Measurements from ENCODE around the gene AGMO.

Gene AGMO

DNA sequence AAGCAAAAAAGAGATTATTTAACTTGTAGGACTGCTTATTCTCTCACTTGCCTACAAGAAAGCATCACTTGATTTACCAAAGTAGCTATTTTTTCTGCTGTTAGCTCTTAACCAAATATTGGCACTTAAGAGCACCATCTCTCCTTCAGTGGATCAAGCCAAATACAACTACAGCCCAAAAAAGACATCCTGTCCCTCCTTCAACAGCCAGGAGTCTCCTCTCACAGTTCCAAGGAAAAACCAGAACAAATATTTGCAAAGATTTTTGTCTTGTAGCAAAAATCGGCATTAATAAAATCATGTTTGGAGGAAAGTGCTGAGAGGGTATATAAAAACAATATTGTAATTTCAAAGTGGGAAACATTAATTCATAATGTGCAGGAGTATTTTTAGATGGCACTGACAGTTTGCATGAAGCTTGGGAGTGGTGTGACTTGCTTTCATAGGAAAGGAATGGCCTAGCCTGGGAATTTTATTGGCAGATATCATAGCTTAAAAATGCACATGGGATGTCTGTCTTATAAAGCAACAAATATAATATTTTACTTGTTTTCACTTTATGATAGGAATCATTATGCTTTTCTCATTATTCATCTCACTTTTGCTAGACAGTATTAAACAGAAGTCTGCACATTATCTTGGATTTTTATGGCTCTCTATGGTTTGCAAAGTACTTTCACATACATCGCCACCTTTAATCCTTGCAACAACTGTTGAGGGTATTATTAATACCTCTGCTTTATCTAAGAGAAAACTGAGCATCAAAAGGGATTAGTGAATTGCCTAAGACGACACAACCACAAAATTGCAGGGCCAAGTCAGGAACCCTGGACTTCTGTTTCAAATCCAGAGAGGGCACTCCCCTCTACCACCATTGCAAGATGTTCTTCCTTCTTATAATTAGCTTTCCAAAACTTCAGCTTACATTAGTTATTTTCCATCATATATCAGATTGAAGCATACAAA lies 103.5 kb downstream of the AGMO start:
- no peak for DNase-seq (ENCODE audit: low spot score)

DNA sequence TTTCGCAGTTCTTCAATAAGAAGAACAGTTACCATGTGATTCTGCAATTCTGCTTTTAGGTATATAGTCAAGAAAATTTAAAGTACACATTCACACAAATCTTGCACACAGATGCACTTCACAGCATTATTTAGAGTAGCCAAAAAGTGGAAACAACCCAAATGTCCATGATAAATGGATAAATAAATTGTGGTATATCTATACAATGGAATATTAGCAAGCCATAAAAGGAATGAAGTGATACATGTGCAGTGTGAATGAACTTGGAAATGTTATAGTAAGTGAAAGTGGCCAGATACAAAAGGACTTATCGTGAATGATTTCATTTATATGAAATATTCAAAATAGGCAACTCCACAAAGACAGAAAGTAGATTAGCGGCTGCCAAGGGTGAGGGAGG lies 109.1 kb downstream of the AGMO start:
- no peak for DNase-seq (ENCODE audit: low spot score)

DNA sequence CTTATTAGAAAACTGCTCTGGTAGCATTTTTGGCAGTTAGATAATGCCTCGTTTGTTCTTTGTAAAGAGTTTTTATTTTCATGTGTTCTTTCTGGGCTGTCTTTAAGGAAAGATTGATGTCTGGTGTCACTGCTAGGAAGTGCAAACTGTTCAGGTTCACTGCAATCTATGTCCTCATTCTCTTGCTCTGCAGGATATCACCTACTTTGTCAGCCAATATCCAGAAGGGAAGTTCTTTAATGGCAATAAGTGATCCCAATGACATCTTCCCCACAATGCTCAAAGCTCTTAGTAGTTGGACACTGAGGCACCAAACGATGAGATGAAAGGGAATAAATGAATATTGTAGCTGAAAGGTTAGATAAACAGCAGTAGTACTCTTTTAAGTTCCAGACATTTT lies 115.1 kb downstream of the AGMO start:
- no peak for DNase-seq (ENCODE audit: low spot score)

DNA sequence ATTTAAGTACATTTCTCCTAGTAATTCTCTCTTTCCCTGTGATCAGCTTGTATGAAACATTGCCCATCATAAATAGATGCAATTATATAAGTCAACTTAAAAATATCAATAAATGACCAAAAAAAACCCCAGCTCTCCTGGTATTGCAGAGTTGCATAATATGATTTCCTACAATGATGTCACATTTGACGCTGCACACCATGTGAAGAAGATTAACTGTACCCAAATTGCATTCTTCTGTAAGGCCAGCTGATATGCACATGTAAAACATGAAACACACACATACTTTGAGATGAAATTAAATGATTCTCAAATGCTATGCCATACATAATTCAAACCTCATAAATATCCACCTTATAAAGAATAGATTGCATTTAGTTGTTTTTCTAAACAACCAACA lies 115.5 kb downstream of the AGMO start:
- no peak for DNase-seq (ENCODE audit: low spot score)

DNA sequence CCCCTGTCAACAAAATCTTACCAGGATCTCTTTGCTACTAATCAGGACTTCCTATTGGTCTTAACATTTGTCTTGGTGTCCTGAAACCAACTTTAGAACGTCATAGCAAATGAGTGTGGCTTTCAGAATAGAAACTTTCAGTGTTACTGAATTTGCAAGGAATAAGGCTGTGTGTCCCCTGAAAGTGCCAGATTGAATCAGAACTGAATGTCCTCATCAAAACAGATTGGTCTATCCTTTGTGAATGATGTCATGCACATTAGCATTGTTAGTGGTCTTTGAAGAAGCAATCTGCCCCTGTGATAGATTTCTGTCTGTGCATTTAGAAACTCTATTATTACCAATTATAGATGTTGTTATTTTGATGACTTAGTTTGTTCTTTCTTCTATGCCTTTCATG lies 119.9 kb downstream of the AGMO start:
- DNase-seq (ENCODE audit: low spot score): no peak

DNA sequence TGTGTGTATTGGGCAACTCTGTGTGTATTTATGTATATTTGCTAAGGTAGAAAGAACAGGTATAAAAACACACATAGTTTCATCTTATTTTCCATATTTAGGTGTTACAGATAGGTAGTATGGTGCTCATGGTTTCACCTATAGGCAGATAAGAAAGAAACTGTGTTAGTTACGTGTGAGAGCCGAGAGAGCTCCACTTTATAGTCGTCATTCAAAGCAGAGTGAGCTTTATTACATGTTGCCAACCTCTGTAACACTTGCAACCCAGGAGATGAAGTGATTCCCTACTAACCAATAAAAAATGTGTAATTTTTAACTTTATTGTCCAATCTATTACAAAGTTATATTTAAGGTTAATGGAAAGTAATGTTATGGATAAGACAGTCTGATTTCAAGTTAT lies 121.3 kb downstream of the AGMO start:
- DNase-seq (ENCODE audit: low spot score): no peak

GRCh38 chr7:15439853-15440252 lies 122.0 kb downstream of the AGMO start:
- DNase-seq (ENCODE audit: low spot score): no peak

DNA sequence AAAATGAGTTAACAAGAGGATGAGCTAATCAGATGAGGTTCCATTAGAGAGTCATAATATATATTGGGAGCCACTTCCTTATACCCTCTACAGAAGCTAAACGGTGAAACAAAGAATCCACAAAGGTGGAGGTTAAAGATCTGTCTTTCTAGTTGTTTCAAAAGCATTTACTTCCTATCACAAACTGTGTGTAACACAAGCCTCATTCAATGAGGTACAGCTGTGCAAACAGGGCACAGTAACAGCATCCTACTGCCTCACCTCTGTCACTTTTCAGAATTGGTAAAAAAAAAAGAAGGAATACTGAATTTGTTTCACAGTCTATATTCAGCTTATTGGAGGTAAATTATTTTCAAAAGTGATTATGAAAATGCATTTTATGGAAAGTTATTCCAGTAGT lies 128.7 kb downstream of the AGMO start:
- no peak for DNase-seq (ENCODE audit: low spot score)

DNA sequence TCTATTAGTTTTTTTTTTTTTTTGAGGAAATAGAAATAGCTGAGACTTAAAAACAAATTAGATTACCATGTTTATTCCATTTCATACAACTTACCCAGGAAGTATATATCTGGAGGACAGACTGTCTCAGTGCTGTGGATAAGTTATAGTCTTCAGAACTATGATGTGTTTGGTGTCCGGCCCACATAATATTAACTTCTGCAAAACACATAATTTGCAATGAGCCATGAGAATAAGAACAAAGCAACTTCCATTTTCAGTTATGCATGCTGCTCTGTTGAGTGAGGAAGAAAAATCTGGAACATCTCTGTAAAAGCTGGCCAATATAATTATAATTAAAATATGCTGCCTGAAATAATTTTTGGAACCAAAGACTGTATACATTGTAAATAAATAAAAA lies 130.9 kb downstream of the AGMO start:
- DNase-seq (ENCODE audit: low spot score): no peak

DNA sequence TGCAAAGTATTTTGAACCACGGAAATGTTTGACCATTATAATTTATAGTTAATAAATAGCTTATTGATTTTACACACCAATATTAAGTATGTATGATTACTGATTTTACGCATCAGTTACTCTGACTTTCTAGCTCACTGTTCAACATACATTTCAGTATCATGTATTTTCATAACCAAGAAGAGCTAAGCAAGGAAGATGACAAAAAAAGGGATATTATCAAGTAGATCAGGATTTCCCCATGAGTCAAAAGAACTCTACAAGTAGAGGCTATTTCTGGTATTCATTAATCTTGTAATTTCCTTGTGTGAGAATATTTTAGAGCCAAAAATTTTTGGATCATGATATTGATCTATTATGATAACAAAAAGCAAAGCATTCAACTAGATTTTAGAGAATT lies 131.6 kb downstream of the AGMO start:
- DNase-seq (ENCODE audit: low spot score): no peak

DNA sequence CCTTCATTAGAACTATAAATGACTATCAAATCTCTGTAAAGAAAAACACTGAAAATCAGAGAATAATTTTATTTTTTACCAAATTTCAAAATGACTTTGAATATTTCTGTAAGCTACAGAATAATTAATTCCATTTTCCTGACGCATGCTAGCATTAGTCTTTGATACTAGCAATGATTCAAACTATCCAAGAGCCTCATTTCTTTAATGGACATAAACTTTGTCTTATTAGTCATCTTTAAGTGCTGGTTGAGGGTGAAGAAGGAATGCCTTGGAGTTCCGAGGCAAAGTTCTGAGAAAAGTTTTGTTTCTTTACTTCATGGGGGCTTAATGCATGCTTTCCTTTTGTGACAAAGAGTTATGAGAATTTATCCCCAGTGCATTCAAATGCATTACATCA lies 137.3 kb downstream of the AGMO start:
- no peak for DNase-seq (ENCODE audit: low spot score)

DNA sequence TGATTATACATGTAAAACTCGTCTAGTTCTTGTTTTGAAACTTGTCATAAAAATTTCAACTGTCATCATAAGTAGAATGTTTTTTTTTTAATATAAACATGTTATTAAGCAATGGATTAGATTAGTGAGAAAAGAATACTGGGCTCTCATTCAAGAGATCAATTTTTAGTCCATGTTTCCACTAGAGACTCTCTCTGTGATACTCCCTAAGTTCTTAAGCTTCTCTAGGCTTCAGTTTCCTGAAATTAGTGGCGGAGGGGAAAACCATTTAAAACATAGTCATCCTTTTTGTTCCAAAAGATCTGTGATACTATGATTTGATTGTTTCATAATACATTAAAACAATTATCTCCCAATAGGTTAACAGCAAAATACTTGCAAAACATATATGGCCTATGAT lies 142.2 kb downstream of the AGMO start:
- no peak for DNase-seq (ENCODE audit: low spot score)

- no peak for DNase-seq (ENCODE audit: low spot score)
Observed at GRCh38 chr7:15418264-15418663, 143.6 kb downstream of the AGMO start.

DNA sequence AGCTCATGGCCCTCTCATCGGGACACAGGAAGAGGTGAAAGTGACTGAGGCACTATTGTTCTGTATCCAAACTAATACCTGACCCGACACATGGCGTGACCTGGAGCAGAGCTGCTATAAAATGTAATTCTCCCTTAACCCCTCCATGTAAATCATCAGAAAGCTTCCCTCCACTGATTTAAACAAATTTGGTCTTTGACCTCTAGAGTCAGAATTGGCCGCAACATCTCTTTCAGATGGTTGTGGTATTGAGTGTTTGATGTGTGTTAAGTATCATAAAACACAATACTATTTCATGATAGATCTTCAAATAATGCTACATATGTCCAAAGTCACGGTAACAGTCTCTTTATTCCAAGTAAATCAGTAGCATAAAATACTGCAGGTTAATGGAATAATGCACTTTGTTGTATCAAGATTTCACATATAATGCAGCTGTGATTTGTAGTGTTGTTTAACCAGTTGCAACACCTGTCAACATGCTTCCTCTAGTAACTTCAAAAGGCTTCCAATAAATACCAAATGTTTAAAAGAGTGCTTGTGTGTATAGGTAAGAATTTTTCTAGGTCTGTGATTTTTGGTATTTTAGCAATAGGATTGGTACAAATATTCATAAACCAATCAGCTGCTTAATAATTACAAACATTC lies 144.3 kb downstream of the AGMO start:
- DNase-seq (ENCODE audit: low spot score): no peak

- no peak for DNase-seq (ENCODE audit: low spot score)
Observed at GRCh38 chr7:15411019-15411418, 150.8 kb downstream of the AGMO start.

- DNase-seq (ENCODE audit: low spot score): no peak
Observed at GRCh38 chr7:15407910-15408309, 153.9 kb downstream of the AGMO start.

GRCh38 chr7:15403751-15404150 lies 158.1 kb downstream of the AGMO start:
- no peak for DNase-seq (ENCODE audit: low spot score)

DNA sequence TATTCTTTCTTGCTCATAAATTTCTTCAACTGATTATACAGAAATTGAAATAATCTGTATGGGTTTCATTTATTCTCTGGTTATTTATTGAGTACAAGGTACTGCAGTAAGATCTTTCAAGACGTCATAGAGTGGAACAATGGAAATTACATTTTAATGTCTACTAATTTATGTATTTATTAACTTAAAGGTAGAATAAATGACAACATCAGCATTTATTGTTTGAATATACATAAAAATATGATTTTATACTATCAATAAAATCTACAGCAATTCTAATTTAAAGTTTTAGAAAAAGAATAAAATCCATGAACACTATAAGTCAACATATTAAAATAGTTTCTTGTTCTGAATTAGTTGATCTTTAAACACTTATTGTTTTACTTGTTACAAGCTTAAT lies 158.5 kb downstream of the AGMO start:
- no peak for DNase-seq (ENCODE audit: low spot score)

- no peak for DNase-seq (ENCODE audit: low spot score)
Observed at GRCh38 chr7:15402436-15403136, 159.2 kb downstream of the AGMO start.

DNA sequence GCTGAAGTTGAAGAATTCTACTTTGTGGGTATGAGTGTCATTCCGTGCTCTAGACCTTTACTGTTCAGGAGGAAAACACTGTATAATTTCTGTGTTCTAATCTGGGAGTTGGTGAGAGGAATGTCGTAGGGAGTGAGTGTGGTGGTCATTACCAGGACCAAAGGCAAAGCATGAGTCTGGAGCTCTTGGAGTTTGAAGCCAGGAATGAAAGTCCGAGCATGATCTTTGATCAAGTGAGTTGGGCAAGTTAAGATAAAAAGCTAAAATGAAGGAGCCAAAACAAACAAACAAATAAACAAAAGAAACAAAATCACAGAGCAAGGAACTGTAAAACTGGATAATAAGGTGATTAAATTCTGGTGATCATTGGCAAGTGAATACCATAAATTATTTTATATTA lies 161.4 kb downstream of the AGMO start:
- DNase-seq (ENCODE audit: low spot score): no peak

DNA sequence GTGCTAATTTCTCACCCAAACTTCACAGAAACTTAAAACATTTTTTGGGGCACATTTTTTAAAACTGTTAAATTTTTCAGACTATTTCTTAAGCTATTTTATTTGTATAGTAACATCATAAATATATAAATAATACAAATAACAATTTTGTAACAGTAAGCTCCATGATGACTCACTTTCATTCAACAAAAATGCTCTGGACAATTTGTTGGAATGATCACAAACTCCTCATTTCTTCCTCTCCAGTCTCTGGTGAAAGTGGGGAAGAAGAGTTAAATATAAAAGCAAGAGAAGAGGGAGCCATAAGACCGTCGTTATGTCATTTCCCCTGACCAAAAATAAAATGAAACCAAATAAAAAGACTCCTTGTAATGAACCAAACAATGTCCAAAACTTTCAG lies 162.4 kb downstream of the AGMO start:
- DNase-seq (ENCODE audit: low spot score): no peak

DNA sequence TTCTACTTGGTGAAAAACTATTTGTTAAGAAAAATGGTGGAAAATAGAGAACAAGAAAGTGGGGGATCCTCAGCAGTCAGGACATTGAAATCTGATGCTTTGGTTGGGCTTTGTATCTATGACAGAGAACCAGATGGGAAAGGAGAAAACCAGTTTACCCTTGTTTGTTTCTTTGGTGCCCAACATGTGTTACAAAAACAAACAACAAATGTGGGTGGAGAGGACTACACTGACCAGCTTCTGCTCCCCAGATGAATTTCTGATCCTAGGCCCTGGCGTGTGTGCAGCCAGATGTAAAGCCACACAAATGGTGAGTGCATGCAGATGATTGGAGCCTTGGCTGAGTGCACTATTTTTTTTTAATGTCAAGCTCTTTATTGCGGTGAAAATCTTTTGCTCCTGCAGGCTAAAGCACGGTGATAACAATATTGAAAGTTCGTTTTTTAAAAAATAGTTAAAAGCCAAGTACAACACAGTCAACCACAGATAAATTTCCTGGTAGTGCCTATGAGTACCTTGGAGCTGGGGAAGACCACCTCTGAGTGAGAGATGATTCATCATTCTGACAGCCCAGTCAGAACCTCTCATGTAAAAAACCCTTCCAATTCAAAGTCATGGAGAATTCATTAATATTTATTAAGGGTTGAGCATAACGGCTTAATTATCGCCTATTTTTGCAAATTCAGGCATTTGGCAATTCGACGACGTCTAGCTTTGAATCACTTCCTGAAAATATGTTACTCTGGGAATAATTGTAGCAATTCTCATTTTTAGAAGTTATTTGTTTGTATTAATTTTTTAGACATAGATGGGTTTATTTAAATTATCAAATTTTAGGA lies 163.7 kb downstream of the AGMO start:
- DNase-seq (ENCODE audit: low spot score): no peak

All from NAMALWA (cell line).